HTR-8/SVneo (cell line): ENCODE measurements around the gene ALDOC.
"Not testable (repeated sequence)": the region's sequence is repeated elsewhere in the genome, so short reads cannot be mapped to it uniquely, and the experiment has no call there.

ENCODE experiments used
- DNase-seq: peaks from one replicate; pipeline ENCODE4 v3.0.0; 2011; ENCODE audit warnings: low spot score, mixed read lengths; ENCODE audit not compliant: insufficient read length
- FAIRE-seq: peaks from 2 replicates; lab custom pipeline; 2011; peaks lifted over from hg19 to GRCh38; lab: Jason Lieb, UNC

ALDOC gene

DNA sequence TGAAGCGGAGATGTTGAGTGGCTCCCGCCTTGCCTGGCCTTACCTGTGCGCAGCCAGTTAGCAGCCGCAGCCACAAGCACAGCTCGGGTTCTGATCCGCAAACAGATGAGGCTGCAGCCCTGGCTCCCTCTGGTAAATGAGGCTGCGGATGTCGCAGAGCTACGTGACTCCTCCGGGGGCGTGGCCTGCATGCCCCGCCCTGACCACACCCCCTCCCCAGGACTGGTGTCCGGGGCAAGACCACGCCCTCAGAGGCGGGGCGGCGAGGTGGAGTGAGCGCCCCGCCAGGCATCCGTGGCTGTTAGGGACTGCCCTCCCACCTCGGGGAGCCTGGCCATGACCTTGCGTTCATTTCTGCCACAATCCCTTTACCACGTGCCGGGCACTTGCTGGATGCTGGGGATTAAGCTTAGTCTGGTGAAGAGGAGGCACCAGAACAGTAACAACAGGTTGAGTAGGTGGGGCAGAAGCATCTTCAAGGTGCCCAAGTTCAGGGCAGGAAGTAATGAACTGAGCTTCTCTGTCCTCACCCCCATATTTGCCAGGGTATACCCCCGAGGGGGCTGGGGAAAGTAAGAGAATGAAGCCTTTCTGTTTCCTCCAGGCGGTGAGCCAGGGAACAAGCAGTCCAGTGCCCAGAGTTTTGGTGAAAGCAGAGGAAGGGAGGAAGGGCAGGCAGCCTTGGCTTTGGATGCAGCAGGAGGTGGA lies at the start of gene ALDOC:
Gene ALDOC, minus strand, starts transcription at position 138 of the 708 bp plus-strand sequence. CDS start 1,363 bp downstream, outside the sequence.
- DNase-seq (peak; percentile 58), FAIRE-seq (no peak)

DNA sequence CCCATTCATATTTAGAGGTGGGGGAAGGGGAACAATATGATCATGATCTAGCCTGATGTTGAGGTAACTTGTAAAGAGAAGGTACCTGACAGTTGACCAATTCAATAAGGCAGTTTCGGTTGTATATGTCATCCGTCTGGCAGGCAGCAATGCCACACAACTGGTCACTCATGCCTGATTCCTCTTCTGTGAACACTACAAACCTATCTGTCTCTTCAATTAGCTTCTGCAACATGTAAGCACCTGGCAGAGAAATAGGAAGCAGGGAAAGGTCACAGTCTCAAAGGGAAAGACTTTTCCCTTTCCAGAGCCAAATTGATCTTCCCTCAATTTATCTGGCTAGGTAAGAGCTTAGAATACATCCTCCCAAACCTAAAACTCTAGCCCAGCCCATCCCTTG lies 47.5 kb upstream of the ALDOC start:
- FAIRE-seq (no peak), DNase-seq (no peak)

DNA sequence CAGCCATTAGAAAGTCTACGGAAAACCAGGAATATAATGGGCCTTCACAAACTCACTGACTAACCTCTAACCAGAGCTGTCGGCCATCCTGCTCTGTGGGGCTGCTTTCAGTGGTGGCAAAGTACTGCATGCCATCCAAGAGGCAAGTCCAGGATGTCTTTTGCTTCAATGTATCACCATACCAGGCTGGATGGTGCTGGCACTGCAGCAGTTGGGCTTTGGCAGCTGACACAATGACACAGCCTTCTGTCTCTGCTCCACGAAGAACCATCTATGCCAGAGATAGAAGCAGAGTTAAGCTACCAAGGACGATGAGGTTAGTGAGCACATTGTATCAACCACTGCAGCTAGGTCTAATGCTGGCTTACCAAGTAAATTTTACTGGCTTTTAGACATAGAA lies 47.0 kb upstream of the ALDOC start:
- no peak for FAIRE-seq
- DNase-seq = no peak

DNA sequence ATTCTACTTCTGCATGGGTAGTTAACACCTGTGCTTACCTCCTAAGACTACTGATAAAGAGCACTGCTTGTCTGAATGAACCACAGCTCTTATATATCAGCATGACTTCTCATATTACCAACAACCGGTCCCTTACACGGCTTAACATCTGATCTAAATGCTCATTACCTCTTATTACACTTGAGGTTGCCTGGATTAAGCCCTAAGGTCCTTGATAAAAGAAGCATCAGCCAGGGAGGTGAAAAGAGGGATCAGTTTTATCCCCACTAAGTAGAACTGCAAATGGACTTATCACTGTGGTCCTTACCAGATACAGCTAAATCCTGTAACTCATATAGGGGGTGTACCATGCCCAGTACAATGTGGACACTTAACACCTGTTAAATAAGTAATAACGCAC lies 45.5 kb upstream of the ALDOC start:
- DNase-seq = no peak
- FAIRE-seq = no peak

DNA sequence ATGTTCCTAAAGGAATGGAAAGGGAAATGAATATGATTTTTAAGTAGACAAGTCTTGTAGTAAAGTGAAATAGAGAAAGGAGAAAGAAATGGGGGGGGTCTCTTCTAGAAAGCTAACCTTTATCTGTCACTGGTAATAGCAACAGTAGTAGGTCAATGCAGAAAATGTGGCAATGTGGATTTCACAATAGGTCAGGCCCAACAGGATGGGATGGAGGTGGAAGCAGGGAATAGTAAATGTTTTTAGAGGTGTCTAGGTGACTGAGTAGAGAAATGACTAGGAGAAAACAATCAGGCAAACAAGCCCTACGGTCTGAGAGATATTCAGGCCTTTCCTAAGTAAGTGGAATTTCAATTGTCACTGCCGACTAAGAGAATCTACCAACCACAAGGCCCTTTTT lies 43.3 kb upstream of the ALDOC start:
- no peak for DNase-seq
- no peak for FAIRE-seq

DNA sequence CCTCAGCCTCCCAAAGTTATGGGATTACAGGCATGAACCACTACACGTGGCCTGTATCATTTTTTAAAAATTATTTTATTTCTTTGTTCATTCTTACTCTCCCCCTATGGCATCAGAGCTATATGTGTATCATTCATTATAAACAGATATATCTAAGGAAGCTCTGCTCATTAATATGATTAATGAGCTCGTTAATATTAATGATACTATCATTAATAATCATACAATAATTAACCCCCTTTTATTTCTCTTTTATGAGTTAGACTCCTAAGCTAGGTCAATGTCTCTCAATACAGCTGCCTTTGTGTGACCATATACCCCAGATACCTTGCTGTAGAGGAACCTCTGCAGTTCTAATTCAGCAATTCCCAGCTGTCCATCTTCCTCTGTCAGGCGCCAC lies 41.8 kb upstream of the ALDOC start:
- no peak for FAIRE-seq
- DNase-seq = no peak

DNA sequence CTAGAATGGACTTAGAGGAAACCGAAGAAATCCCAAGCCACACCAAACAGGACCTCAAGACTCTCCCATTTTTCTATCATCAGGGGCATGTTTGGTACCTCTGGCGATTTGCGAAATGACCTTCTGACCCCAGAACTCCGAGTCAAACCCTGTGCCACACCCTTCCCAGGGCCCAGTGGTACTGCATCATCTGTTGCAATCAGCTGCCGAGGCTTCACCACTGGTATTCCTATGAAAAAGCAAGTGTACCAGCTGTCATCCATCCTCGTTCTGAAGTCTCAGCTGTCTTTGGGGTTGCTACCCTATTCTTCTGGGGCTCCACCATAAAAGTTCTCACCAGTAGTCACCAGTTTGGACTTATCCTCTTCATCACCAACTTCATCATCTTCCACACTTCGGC lies 39.6 kb upstream of the ALDOC start:
- no peak for FAIRE-seq
- DNase-seq = no peak

DNA sequence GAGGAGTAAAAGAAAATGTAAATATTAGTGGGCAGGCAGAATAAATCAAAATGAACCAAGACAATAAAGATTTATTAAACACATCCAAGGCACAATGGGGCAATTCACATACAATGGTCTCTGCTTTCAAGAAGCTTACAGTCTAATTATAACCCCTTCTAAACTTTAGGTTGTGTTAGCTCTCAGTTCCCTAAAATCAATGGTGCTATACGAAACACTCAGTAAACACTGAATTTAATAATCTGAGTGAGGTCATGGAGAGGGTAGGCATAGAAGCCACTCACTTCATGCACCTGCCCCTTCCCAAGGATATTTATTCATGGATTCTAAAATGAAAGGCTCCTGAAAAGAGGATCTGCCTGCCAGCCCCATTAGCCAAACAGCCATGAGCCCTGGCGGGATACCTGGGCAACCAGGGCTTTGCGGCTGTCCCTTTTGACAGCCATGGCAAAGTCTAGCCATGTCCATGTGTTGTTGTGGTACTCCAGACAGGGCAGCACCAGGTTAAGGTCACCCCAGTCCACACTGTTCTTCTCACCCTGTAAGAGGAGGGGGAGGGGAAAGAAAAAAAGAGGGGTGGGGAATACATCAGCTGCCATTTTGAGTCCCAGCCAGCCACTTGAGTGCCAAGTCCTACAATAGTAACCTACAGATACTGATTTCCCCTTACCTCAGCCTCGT lies 38.7 kb upstream of the ALDOC start:
- DNase-seq (no peak), FAIRE-seq (no peak)

DNA sequence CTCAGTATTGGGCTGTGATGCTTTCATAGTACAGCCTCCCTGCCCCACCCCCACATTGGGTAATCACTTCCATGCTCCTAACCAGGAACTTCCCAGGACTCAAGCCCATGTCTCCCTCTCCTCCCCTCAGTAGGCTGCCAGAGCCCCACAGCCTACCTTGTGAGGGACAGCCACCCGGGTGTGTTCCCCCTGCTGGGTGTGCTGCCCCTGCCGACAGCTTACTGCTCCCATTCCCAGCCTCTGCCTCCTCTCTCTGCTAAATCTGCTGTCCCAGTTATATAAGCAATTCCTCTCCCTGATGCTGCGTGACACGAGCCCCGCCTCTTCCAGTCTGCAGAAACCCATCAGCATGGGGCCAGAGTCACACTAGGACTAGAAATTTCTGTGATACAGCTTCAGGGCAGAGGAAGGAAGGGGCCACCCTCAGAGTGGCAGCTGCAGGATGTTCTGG lies 37.3 kb upstream of the ALDOC start, which contains the start of gene RSKR:
Gene RSKR, minus strand, starts transcription at position 255 of the 451 bp plus-strand sequence. Its CDS starts 24 bp downstream, at position 231.
- DNase-seq (no peak), FAIRE-seq (no peak)

DNA sequence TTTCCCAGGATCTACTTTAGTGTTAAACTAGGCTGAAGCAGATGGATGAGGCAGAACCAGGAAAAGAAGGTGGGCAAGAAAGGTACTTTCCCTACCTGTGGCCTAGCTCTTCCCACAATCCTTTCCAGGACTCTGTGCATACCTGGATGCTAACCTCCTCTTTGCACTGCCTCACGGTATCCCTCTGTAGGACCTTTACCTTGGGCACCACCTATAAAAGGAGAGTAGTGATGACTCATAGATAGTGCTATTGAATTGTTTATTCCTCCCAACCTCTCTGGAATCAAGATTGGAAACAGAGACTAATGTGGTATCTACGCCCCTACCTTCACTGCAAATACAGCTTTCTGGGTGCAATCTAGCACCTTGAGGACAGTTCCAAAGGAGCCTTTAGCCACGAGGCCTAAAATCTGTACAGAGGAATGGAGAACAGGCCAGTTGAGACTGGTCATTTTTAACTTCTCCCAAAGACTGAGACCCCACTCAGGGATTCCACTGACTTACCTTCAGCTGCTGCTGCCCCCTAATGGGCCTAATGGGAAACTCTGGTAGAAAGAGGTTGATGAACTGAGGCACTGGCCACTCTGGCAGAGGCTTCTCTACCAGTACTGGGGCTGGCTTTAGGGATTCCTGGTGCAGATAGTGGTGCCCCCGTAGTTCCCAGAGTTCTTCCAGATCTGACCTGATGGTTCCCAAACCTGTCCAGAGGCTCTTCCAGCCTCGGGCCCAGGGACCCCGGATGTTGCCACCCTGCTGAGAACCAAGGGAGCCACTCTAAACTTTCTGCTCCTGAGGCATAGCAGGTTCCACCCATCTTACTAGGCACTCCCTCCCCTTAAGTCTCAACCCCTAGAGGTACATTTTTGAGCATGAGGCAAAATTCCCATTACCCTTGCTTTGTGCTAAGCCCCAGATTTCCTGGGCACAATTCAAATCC lies 36.5 kb upstream of the ALDOC start:
- DNase-seq = peak; percentile 53
- no peak for FAIRE-seq

DNA sequence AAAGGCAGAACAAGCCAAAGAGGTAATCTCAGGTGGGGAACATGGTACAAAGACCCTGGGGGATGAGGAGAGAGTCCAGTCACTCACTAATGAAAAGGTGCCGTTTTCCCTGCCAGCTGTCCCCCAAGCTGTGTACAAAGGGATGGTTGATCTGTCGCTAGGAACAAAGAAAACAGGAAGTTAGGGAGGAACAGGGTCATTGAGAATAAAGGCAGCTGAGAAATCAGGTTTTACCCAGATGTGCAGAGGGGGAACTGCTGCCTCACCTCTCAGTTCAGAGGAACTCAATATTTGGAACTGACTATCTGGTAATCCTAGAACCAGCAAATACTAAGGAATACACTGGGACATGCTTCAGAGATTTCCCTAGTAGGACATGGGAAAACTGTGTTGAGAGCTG lies 35.8 kb upstream of the ALDOC start:
- FAIRE-seq (no peak), DNase-seq (no peak)

DNA sequence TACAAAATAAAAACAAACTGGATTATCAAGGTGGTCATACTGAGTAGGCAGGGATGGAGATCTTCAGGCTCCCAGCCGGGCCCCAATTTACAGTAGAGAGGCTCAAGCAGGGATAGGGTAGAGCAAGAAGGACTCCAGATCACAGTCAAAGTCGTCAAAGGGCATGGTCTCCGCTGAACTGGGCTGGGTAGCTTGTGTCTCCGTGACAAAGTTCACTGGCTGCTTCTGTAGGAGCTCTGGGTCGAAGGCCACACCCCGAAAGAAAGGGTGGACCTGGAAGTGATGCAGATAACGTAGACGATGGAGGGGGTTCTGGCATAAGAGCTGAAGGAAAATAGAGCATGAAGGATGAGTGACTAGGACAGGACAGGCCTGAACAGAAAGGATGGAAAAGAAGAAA lies 33.7 kb upstream of the ALDOC start:
- no peak for DNase-seq
- no peak for FAIRE-seq

DNA sequence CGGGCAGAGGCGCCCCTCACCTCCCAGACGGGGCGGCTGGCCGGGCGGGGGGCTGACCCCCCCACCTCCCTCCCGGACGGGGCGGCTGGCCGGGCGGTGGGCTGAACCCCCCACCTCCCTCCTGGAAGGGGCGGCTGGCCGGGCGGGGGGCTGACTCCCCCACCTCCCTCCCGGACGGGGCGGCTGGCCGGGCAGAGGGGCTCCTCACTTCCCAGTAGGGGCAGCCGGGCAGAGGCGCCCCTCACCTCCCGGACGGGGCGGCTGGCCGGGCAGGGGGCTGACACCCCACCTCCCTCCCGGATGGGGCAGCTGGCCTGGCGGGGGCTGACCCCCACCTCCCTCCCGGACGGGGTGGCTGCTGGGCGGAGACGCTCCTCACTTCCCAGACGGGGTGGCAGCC lies 27.3 kb upstream of the ALDOC start:
- FAIRE-seq, DNase-seq: not testable (repeated sequence)

DNA sequence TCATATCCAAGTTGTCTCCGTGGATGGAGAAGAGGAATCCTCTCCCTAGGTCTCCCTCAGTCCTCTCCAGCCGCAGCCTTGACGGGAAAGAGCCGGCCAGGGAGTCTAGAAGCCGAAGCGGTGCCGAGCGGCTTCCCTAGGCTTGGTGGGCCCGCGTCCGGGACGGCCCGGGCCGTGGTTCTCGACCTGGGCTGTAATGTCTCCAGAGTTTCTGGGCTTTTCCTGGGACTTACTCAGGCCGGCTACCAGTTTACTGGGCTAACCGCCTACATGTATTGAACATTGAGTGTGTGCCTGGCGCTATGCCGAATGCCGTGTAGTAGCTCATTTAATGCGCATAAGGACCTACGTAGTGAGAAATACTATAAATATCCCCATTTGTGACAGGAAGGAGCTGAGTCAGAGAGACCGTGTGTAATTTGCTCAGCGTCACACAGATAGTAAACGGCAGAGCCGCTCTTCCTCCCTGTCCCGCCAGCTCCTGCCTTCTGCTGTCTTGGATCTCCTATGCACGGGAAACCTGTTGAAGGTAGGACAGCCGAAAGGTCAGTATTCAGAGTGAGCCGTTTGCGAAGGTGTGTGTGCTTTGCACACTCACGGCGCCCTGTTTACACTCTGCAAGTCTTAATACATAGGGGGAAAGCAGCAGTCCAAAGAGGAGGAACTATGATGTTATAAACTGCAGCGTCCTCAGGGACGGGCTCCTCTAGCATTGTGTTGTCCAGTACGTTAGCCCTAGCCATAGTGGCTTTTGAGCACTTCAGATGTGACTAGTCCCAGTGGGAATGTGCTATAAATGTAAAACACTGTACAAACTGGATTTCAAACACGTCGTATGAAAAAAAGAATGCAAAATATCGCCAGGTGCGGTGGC lies 22.9 kb upstream of the ALDOC start:
- peak; percentile 66 for DNase-seq

DNA sequence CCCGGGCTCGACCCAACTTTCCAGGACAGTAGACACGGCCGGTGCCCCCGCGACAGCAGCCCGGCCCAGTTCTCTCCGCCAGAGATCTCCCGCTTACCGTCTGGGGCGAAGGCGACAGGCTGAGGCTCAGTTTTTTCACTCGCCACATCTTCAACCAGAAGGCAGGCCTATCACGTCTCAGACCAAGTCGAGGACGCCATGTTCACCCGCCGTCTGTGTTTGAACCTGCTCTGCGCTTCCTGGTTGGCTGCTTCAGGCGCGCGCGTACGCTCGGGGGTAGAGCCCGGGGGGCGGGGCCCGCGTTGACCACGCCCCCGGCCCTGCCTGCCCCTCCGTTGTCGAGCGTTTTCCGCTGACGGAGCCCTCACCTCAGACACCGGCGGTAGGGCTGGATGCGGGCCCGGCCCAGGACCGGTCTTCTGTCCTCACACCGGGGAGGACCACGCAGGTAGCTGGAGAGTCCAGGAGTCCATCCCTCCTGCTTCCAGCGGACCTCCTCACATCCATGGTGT lies 22.2 kb upstream of the ALDOC start, which contains the start of gene SPAG5:
Gene SPAG5, minus strand, starts transcription at position 227 of the 512 bp plus-strand sequence. Its CDS starts 79 bp downstream, at position 148.
- DNase-seq = peak; percentile 99
- FAIRE-seq = peak; percentile 86

More for the DNA sequence above, 22.9 kb upstream of the ALDOC start:
- no peak for FAIRE-seq

DNA sequence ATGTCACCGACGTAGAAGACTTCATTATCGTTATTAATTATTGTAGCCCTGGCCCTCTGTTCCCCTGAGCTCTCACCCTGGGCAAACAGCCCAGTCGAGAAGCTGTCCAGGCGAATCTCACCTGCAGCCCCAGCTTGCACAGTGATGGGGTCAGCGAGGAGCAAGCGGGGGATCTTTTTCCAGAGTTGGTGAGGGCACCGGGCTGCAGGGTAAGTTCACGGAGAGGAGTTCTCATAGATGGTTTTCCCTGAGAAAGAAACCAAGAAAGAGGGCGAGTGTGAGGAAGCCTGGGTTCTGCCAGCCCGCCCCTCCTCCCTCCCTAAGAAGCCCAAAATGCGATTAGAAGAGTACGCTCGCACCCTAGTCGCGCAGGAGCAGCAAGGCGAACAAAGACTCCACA lies 21.7 kb upstream of the ALDOC start:
- DNase-seq (peak; percentile 20), FAIRE-seq (no peak)

DNA sequence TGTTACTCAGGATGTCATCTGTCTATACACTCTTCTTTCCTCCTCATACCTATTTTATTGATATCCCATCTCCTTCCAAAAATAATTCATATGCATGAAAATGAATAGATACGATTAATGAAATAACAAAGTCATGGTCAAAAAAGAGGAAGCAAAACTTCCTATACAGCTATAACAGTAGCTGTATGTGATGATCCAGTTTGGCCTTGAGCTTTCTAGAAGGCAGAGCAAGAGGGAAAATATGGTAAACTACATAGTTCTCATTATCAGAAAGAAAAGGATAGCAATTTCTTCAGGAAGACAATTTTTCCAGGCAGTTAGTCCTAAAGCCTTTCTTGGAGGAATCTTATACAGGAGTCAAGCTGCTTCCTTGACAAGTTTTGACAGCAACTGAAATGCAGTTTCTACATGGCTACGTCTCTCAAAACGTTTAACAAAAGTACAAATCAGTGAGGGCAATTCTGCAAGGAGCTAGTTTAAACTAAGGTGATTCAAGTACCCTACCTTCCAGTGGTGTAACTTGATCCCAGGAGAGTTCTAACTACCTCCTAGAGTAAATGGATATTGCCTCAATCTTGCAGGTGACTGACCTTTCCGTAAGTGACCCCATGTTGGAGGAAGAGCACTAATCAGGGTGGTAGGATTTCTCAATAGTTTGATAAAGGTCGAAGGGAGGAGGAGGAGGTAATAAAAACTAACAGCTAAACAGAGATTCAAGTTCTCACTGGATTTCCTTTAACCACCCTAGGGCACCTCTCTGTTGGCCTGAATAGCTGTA lies 21.1 kb upstream of the ALDOC start:
- DNase-seq (no peak), FAIRE-seq (no peak)

DNA sequence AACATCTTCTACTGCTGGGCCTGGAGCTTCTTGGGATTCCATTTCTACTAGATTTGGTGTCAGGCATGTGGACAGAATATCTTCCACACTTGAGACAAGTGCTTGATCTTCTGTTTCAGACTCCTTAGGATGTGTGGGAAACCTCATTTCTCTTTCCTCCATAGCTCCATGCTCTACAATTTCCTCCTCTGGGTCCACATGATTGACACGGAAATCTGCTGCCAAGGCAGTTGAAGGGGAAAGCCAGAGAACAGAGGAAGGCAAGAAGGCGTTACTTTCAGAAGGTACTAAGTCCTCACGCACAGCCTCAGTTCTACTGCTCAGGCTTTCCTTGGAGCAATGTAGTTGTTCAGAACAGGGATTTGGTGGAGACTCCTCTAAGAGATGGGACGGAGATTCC lies 15.6 kb upstream of the ALDOC start:
- DNase-seq (no peak), FAIRE-seq (no peak)

DNA sequence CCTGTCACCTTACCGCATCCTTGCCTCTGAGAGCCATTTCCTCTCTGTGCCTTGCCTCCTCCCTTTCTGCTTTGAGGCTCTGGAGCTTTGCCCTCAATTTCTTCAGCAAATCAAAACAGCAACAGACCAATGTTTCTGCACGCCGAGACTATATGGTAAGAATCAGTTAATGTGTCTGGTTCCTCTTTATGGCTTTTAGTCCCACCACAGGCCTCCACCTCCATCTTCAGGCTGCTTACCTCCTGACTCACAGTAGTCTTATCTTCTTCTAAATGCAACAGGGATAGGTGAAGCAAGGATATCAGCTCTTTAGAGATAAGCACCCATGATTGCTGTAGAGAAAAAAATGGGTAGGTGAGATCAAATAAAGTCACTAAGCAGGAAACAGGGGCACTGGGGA lies 9.2 kb upstream of the ALDOC start:
- no peak for DNase-seq
- no peak for FAIRE-seq
